ENCODE data around the gene NUP93. TPM values are rescaled to one million over a fixed set of nuclear protein-coding genes. Genes with fewer than 3 reads are reported as not detected.

The NUP93 gene
- polyA plus RNA-seq, 1 experiment, result 46.4 TPM

DNA sequence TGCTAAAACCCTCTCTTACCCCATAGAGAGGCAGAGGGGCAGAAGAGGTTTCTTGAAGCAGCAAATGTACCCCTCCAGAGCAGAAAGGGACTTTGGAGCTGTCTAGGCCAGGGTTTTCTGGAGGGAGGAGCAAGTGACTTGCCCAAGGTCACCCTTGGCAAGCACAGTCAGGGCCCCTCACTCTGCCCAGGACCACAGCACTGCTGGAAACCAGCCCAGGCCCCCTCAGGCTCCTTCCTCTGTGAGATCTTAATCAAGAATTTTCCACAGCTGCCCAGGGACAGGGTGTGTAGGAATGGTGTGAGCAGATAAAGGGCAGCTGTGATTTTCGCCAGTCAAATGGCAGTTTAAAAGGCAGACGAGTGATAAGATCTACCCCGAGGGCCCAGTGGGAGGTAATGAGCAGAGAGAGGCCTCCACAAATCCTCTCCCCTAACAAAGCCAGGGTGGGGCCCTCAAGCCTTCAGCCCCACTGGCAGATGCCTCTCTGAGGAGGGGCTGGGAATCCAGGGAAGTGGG, 131.2 kb downstream of the NUP93 start:
- H3K27me3 ChIP-seq (ENCODE audit: control insufficient read depth, insufficient read depth, low read length), result no peaks in the 10 kb centered on the region
- no peaks in the 10 kb centered on the region for H3K9me3 ChIP-seq (ENCODE audit: control insufficient read depth, insufficient read depth, low read length)
- ChIA-PET CTCF (interaction anchor here (0.9 kb wide), 1 partner anchor 8 kb away, joined by 3 read pairs; no protein-coding TSS in a partner anchor), POLR2A (interaction anchor here (0.6 to 0.7 kb wide), 2 partner anchors 71 to 502 kb away, joined by 3 to 4 read pairs; no protein-coding TSS in a partner anchor)
- TF ChIP-seq, protein P1, sequence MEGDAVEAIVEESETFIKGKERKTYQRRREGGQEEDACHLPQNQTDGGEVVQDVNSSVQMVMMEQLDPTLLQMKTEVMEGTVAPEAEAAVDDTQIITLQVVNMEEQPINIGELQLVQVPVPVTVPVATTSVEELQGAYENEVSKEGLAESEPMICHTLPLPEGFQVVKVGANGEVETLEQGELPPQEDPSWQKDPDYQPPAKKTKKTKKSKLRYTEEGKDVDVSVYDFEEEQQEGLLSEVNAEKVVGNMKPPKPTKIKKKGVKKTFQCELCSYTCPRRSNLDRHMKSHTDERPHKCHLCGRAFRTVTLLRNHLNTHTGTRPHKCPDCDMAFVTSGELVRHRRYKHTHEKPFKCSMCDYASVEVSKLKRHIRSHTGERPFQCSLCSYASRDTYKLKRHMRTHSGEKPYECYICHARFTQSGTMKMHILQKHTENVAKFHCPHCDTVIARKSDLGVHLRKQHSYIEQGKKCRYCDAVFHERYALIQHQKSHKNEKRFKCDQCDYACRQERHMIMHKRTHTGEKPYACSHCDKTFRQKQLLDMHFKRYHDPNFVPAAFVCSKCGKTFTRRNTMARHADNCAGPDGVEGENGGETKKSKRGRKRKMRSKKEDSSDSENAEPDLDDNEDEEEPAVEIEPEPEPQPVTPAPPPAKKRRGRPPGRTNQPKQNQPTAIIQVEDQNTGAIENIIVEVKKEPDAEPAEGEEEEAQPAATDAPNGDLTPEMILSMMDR (IDR thresholded peaks at IDR 0.05; ENCODE audit: low read depth, low read length), result no peak
- DNase-seq (ENCODE audit: low read depth, low spot score), result no peak
- H3K4me3 ChIP-seq (ENCODE audit: low read depth, low read length), result no peak overlapping the region
- no peak overlapping the region for H3K27ac ChIP-seq (ENCODE audit: low read depth, low read length)

- ChIA-PET POLR2A (interaction anchor here (0.7 kb wide), 1 partner anchor 71 kb away, joined by 4 read pairs; no protein-coding TSS in a partner anchor), CTCF (interaction anchor here (0.9 kb wide), 1 partner anchor 9 kb away, joined by 3 read pairs; no protein-coding TSS in a partner anchor)
- H3K27ac ChIP-seq (ENCODE audit: low read depth, low read length), result no peak overlapping the region
- no peaks in the 10 kb centered on the region for H3K27me3 ChIP-seq (ENCODE audit: control insufficient read depth, insufficient read depth, low read length)
- no peak overlapping the region for H3K4me3 ChIP-seq (ENCODE audit: low read depth, low read length)
- TF ChIP-seq, protein P1 (IDR thresholded peaks at IDR 0.05; ENCODE audit: low read depth, low read length), result no peak
- no peaks in the 10 kb centered on the region for H3K9me3 ChIP-seq (ENCODE audit: control insufficient read depth, insufficient read depth, low read length)
- DNase-seq (ENCODE audit: low read depth, low spot score), result no peak
Measured at GRCh38 chr16:56861756-56862155, 131.8 kb downstream of the NUP93 start.

DNA sequence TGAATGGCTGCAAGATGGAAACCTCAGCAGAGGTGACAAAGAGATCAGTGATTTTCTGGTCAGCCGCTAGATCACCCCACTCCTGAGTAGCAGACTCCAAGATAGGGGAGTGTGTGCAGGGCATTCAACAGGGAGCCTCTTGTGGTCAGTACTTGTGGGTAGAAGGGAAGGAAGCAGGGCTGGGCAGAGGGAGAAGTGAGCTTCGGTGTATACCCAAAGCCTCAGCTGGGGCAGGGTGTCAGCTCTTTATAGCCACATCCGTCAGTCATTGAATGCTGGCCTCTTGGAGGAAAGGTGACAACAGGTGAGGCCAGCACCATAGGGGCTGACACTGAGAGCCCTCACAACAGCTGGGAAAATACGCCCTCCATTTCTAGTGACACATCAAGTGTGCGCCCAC, 132.8 kb downstream of the NUP93 start:
- TF ChIP-seq, protein P1 (IDR thresholded peaks at IDR 0.05; ENCODE audit: low read depth, low read length), result no peak
- DNase-seq (ENCODE audit: low read depth, low spot score), result no peak
- no peak overlapping the region for H3K27ac ChIP-seq (ENCODE audit: low read depth, low read length)
- H3K27me3 ChIP-seq (ENCODE audit: control insufficient read depth, insufficient read depth, low read length), result no peaks in the 10 kb centered on the region
- no peaks in the 10 kb centered on the region for H3K9me3 ChIP-seq (ENCODE audit: control insufficient read depth, insufficient read depth, low read length)
- no peak overlapping the region for H3K4me3 ChIP-seq (ENCODE audit: low read depth, low read length)
- ChIA-PET POLR2A (interaction anchor here (0.6 to 1.0 kb wide), 2 partner anchors 69 to 244 kb away, joined by 4 read pairs; no protein-coding TSS in a partner anchor), CTCF (interaction anchor here (1.1 to 1.4 kb wide), 2 partner anchors 70 to 89 kb away, joined by 3 read pairs; no protein-coding TSS in a partner anchor)

DNA sequence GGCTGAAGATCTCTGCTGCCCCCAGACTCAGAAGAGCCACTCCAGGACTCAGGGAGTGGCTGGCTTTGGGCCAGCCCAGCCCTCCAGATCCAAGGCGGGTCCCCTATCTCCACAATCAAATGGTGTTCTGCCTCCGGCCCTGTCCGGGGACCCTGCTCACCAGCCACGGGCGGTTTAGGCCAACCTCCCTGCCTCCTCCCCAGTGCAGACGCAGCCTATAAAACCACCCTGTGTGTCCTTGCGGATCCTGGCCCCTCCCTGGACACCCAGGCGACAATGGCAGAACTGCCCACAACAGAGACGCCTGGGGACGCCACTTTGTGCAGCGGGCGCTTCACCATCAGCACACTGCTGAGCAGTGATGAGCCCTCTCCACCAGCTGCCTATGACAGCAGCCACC, 135.0 kb downstream of the NUP93 start, which contains the start of gene SLC12A3:
Gene SLC12A3 (plus strand): TSS at position 248 of the 400 bp plus-strand sequence. CDS start 29 bp downstream, at position 277.
- no peak within 1 kb of the TSS for H3K27ac ChIP-seq (ENCODE audit: low read depth, low read length)
- no peaks in the 10 kb centered on the region for H3K27me3 ChIP-seq (ENCODE audit: control insufficient read depth, insufficient read depth, low read length)
- H3K4me3 ChIP-seq (ENCODE audit: low read depth, low read length), result no peak within 1 kb of the TSS
- H3K9me3 ChIP-seq (ENCODE audit: control insufficient read depth, insufficient read depth, low read length), result no peaks in the 10 kb centered on the region
- DNase-seq (ENCODE audit: low read depth, low spot score), result no peak
- ChIA-PET POLR2A (no interaction called here), CTCF (interaction anchor here (1.3 kb wide), 1 partner anchor 10 kb away, joined by 4 read pairs; no protein-coding TSS in a partner anchor)
- TF ChIP-seq, protein P1 (IDR thresholded peaks at IDR 0.05; ENCODE audit: low read depth, low read length), result no peak

DNA sequence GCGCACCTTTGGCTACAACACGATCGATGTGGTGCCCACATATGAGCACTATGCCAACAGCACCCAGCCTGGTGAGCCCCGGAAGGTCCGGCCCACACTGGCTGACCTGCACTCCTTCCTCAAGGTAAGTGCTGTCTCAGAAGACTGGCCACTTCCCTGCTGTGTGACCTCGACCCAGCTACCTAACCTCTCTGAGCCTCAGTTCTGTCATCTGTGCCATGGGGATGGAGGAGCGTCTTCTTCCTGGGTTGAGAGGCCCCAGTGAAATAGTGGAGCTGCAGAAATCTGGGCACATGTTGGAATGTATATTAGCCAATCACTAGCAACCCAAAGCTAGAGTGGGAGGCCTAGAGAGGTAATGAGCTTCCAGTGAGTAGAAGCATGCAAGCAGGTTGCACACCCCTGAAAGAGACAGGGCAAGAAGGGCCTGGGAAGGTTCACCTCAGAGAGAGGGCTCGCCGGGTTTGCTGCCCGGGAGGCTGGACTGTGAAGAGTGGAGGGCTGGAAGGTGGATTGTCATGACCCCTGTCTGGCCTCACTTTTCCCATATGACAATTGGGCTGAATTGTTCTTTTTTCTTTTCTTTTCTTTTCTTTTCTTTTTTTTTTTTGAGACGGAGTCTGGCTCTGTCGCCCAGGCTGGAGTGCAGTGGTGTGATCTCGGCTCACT, 135.6 kb downstream of the NUP93 start:
- Histone ChIP-seq H3K27ac (ENCODE audit: low read depth, low read length) (no peak overlapping the region), H3K9me3 (ENCODE audit: control insufficient read depth, insufficient read depth, low read length) (no peaks in the 10 kb centered on the region), H3K4me3 (ENCODE audit: low read depth, low read length) (no peak overlapping the region), H3K27me3 (ENCODE audit: control insufficient read depth, insufficient read depth, low read length) (no peaks in the 10 kb centered on the region)
- DNase-seq (ENCODE audit: low read depth, low spot score), result no peak
- ChIA-PET CTCF (interaction anchor here (1.3 to 4.1 kb wide), 2 partner anchors 9 to 86 kb away, joined by 4 to 31 read pairs; no protein-coding TSS in a partner anchor), POLR2A (interaction anchor here (0.6 to 0.7 kb wide), 2 partner anchors 47 to 60 kb away, joined by 3 to 6 read pairs; no protein-coding TSS in a partner anchor)
- TF ChIP-seq, protein P1 (IDR thresholded peaks at IDR 0.05; ENCODE audit: low read depth, low read length), result no peak

All from AG04450 (cell line).